GM18873 (cell line): ENCODE data around the gene UNC119B.

Experiments used
- ATAC-seq: cut with Tn5 transposase; IDR thresholded peaks from one replicate; pipeline ENCODE4 v1.9.1; 2021; ENCODE audit warnings: mild to moderate bottlenecking, moderate library complexity, moderate number of reproducible peaks; ENCODE audit not compliant: unreplicated experiment, low FRiP score

The UNC119B gene

DNA sequence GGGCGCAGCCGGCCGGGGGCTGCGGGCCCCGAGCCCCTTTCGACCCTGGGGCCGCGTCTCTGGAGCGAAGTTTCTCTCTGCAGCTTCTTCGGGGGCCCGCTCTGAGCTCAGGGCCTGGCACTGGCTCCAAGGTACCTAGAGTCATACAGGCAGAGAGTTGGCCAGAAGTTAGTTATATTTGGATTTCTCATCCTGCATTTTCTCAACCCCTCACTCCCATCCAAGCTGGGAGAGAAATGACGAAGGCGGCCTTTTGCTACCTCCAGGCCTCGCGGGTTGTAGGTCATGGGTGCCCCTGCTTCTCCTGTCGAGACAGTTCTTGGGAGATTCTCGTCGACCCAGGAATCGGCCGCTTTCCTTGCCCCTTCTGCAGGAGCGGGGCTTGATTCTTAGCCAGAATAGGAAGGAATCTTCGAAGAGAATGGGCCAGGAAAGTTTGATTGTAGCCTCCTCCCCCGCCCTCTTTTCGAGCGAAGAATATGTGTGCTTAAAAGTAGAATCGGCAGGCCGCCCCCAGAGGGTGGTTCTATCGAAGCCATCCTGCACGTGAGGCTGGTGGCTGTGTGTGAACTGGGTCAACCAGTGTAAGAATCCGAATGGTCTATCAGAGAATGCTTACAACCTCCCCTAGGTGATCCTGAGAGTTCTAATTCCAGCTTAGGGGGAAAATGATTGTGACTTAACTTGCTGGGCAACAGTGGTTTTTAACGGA lies 22.5 kb upstream of the UNC119B start:
- ATAC-seq: no peak

DNA sequence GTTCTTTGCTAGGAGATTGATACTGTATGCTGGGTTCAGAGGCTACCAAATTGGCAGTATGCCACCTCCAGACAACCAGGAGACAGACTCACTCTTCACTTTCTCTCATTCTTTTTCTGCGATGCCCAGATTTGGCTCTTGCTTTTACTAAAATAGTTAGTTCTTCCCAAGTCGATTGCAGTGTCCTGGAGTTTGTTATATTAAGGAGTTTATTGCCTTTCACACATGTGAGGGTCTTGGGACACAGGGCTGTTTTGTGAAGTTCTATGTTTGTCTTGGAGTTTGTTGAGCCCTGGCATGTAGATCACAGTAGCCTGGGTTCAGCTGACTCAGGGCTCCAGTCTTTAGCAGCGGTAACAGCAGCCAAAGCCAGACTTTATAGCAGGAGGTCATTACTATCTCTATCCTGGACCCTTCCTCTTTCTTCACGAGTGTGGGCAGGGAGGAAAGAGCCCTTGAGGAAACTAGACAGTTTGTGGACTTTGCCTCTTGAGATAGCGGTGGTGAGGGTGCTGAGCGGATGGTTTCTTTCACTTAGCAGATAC lies 21.7 kb upstream of the UNC119B start:
- no peak for ATAC-seq

DNA sequence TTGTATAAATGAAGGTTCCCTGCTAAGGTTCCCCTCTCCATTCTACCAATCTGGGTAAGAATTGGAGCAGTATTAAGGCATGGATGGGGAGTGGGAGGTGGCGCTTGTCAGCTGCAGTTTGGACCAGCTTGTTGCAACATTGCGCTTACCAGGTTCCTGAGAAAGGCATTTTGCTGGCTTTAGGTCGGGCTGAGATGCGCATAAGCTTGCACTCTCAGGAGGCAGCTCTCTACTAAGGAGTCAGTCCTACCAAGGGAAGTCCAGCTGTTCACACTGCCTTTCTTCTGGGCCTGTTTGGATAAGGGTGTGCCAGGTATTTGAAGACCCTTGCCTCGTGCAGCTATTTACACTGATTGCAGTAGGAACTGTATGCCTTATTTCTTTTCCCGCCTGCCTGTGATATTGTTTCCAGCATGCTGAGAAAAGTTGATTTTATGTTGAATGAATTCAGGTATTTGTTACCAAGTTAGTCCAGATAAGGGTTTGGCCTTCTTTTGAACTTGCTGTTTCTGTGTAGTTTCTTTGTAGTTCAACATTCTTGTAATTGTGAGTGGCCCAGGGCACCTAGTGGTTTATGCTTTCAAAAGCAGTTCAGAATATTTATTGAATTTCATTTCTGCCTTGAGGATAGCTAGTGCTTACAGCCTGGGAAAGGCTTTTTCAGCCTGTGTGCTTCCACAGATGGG lies 20.7 kb upstream of the UNC119B start:
- no peak for ATAC-seq

DNA sequence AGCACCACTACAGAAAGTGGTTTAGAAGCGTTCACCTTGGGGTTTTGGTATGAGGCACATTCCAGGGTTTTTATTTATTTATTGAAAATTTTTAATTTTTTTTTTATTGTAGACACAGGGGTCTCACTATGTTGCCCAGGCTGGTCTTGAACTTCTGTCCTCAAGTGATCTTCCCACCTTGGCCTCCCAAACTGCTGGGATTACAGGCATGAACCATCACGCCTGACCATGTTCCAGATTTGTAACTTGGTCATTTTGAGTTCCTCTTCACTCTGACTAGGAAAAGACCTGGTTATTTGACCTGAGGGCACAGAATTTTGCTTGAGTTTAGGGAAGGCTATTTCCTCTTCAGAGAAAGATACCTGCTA lies 20.2 kb upstream of the UNC119B start:
- no peak for ATAC-seq

DNA sequence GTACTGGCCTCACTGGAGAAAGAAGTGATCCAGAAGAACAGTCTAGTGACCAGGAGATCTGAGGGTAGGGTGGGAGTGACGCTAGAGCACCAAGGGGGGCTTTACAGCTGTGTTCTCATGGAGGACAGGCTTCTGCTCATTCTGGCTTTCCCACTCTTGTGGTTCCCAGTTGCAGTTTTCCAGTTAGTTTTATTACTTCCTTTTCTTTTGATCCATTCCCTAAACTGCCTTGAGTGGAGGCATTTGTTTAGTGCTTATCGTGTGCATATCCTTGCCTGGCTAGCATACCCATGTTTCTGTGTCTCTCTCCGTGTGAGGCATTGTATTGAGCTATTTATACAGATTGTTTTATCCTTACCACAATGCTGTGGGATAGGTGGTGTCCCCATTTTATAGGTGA lies 19.3 kb upstream of the UNC119B start:
- ATAC-seq: no peak

DNA sequence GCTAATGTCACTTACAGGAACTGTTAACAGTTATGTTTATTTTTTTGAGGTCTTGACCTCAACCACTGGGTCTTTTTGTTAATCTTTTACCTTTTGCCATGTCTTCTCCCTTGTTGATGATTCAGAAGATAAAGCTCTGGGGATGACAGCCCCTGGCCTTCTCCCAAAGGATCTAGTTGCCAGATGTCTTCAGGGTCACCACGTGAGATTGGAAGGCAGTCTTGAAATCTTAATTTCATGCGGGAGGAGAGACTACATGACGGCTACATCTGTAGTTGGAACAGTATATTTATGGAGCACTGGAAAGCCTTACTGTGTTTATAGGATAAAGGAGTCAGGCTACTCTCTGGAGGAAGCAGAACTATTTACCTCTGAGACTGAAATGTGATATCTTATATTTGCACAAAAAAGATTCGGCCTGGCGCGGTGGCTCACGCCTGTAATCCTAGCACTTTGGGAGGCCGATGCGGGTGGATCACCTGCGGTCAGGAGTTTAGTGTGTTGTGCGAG lies 17.7 kb upstream of the UNC119B start:
- no peak for ATAC-seq

DNA sequence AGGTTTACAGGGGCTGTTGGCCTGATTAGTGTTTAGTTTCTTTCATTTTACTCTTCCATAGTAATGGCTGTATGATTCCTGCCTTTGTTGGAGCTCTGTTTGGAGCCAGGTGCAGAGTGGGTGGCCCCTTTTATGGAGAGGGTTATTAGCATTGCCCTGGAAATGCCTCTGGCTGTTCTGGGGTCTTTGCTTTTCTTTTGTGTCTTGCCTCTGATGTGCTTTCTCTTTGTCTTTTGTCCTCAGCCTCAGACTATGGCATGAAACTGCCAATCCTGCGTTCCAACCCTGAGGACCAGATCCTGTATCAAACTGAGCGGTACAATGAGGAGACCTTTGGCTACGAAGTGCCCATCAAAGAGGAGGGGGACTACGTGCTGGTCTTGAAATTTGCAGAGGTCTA lies 16.4 kb upstream of the UNC119B start:
- ATAC-seq: no peak

DNA sequence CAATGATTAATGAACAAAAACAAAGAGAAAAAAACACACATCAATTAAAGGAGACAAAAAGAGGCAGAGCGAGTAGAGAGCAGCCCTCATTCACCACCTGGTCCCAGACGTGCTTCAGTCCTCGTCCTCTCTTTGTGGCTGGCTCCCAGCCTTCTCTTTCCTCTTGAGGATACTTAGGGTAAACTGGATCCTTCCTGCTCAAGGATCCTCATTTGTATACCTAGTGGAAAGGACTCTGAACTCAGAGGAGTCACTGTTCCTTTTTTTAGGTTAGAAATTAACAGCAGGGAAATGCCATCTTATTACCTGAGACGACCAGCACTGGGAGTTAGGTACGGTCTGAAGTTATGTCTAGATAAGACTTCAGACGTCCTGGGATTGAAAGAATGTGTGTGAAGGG lies 13.6 kb upstream of the UNC119B start:
- ATAC-seq: no peak

DNA sequence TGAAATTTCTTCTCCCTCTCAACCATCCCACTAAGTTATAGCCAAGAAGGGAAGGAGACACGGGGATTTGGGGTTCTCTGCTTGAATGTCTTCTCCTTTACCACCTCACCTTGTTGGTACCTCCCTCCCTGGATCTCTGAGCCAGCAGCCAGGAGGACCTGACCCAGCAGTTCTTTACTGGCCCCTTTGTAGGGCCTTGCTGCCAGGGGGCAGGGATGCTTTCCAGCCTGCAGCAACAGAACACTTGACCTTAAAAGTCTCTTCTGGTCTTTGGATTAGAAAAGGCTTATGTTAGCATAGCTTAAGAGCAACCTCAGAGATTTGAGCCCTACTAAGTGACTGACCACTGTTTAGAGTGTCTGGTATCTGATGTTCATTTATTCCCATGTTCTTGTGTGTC lies 12.9 kb upstream of the UNC119B start:
- ATAC-seq: no peak

DNA sequence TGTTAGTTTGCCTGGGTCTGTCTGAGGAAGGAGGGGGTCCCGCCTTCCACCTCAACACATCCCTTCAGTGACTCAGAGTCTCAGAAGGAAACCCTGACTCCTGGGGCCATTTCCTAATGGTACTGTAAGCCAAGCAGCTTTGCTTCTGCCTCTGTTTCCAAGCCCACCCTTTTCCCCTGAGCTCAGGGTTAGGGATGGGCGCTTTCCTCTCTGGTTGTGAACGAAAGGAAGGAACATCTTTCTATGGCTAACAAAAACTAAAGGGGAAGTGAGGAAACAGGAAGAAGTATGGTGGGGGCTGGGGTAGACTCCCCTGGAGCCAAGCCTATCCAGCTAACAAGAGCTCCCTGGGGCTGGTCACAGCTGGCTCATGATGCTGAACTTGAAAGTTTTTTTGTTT lies 11.6 kb upstream of the UNC119B start:
- no peak for ATAC-seq

DNA sequence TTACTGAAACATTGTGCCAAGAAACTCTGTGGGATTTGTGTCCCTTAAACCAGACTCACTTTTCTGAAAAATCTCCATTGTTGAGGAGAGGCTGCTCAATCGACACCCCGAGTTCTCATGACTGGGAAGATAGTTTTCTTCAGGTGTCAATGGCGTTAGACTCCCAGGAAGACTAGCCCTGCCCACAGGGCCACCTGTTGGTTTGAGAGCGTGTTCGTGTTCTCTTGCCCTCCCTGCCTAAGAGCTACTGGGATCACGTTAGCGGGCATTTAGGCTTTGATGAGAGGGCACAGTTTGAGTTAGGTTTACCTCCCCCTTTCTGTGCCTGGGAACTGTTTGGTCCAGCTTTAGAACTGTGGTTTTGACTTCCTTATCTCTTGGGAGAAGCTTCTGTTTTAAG lies 10.7 kb upstream of the UNC119B start:
- no peak for ATAC-seq

DNA sequence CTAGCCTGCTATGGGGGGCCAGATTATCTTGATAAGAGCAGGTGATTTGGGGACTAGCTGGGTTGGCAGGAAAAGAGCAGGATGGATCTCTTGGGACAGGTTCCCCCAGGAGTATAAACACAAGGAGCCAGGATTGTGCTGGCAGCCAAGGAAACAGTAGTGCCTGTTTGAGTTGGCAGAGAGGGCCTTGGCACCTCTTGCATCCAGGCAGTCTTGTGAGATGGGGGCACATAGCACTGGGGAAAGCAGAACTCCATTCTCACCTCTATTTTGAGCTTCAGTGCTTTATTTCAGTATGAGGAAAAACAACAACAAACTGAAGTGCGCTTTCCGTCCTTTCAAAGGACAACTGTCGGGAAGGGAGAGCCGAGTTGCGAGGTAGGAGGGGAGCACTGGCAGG lies 9.4 kb upstream of the UNC119B start:
- no peak for ATAC-seq

DNA sequence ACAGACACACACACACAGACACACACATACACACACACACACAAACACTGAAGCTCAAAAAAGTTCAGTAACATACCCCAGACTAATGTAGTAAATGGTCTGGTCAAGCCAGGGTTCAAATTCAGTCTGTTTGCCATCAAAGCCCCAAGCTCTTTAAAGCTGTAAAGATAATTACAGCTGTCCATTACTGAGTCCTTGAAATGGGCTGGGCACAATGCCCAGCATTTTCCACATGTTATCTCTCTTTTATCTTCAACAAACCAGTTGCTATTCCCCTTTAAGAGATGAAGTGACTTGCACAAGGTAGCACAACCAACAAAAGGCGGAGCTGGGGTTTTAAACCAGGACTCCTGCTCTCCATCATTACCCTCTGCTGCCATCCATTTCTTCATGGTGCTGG lies 7.6 kb upstream of the UNC119B start:
- ATAC-seq: no peak

DNA sequence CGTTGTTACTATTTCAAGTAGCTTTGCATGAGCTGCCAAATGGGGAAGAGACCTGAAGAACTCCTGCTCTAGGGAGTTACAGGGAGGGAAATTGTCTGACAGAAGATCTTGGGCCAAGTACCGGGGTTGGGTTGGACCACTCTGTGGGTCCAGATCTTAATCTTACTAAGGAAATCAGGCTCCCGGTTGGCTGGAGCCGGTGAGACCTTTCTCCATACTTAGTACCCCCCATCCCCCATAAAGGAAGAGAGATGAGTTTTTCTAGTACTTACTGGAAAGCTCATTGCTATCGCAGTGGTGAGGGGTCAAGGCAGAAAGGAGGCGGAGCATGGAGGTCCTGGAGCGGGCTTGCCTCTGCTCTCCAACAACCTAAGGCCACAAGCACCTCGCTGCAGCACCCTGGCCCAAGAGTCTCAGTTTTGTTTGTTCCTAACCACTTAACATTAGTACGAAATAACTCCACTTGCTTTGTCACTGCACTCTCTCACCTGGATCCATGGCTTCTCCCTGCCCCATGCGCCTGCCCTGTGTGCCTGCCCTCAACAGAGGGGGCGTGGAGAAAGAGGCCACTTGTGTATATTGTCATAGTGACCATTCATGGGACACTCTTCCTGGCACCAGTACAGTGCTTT lies 6.8 kb upstream of the UNC119B start:
- ATAC-seq: no peak

DNA sequence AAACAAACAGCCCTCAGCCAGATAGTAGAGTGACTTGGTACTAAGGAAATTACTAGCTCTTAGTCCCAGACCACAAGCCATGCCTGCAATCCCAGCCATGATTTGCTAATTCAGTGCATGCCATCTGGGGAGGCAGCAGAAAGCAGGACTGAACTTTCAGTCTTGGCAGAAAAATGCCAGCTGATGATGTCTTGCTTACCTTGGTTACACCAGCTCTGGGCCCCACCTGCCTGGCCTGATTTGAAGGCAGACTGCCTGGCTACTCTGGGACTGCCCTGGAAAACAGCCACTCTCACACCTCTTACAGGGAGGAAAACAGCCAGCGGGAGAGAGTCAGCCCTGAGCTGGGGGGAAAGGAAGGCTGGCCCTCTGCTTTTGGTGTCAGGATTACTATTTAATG lies 4.6 kb upstream of the UNC119B start:
- no peak for ATAC-seq

DNA sequence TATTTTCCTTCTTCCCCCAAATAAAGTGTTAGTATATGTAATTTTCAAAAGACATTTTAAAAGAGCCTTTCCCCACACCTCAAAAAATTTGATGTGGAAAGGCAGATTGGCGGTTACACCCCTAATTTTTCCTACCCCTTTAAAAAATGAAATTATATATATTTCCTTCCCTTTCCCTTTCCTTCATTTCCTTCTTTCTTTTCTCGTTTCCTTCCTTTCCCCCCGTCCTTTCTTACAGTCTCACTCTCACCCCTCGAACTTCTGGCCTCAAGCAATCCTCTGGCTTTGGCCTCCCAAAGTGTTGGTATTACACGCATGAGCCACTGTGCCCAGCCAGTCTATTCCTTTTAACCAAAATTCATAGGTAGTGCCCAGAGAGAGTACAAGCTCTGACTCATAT lies 4.2 kb upstream of the UNC119B start:
- no peak for ATAC-seq

DNA sequence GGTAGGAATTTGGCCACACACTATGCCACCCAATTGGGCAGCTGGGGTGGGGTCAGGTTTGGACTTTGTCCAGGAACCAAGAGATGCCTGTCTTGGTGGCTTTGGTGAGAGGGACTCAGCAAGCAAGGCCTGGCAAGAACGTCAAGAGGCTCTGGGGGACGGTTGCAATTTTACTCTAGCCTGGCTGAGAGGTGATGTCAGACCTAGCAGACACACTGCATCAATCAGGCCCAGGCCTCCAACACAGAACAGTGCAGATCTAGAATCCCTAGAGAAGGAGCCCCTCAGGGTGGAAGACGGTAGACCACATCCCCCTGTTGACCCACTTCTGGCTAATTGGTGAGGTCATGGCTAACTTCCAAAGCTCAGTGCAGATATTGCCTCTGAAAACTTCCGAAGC lies 1.6 kb upstream of the UNC119B start:
- no peak for ATAC-seq

DNA sequence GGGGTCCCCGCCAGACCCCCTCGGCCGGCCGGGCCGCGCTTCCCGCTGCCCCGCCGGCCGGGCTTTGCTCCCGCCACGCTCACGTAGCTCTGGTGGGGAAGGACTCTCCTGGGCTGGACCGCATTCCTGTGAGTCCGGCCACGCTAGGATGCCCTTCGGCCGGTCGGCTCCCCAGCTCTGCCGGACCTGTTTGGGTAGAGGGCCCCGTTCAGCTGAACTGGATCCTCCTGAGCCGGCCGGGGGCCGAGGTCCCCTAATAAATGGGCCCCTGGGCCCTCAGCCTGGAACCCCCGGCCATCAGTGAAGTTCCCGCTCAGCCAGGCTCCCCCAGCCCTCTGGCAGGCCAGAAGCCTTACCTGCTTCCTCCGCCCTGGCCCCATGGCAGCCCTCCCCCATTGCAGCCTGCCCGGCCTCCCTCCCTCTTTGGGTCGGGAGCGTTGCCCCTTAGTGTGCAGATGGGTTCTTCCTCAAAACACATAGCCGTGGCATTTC lies 593 bp downstream of the UNC119B start:
- ATAC-seq: no peak

DNA sequence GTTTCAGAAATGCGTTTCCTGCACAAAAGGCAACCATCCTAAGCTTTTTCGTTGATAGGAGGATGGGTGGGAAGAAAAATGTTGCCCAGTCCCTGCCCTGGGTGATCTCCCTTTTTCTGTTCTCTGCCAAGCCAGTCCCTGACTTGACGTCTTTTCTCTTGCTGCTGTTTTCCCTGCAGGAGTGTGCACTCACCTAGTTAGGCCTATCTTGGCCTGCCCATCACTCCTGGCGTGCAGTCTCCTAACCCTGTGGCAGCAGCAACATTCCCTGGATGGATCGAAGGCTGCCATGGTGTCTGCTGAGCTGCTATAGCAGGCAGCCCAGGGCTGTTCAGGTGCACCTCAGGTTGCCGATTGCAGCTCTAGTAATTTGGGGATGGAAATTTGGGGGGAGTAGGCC lies 1.2 kb downstream of the UNC119B start:
- ATAC-seq: no peak

DNA sequence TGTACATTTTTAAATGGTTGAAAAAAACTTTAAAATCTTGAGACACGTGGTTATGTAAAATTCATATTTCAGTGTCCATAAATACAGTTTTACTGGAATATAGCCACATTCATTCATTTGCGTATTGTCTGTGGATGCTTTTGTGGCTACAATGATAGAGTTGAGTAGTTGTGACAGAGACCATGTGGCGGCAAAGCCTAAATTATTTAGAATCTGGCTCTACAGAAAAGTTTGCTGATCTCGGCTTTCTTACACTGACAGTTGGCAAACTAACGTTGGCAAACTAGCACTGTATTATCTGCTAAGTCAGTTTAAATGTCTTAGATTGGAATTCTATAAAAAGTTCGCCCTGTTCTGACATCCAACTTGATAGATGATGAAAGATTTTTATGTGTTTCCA lies 2.4 kb downstream of the UNC119B start:
- no peak for ATAC-seq

DNA sequence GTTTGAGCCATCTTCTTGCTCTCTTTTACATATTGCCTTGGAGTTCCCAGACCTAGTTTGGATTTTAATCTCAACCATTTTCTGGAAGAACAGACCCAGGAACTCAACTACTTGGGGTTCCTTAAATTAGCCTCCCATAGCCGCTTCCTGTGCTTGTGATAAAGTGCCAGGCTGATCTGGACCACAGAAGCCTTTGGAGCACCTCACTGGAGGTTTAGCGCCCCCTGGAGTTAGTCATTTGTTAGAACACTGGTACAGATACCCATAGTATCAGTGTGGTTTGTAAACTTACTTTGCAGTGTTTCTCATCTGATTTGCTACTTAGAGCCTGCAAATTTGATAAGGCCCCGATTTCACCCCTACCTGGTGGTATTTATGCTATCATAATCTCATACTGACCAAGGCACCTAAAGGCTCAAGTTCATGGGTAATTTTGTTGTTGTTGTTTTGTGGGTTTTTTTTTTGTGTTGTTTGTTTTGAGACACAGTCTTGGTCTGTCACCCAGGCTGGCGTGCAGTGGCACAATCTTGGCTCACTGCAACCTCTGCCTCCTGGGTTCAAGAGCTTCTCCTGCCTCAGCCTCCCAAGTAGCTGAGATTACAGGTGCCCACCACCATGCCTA lies 3.7 kb downstream of the UNC119B start:
- ATAC-seq: no peak
